Activated T-helper 1 cell treated with anti-CD3 and anti-CD28 coated beads, Interleukin-2, amount 50 U/mL, for 16 hours (primary cell): Measurements from ENCODE around the gene C4orf50.
"Not testable (repeated sequence)": the region's sequence is repeated elsewhere in the genome, so short reads cannot be mapped to it uniquely, and the experiment has no call there.

Experiments used
- DNase-seq, 2 donors: peaks; one replicate each; pipeline ENCODE4 v3.0.0-alpha.2; 2020; ENCODE audit warnings: low read depth in 1 of 2, low spot score in 1 of 2

The C4orf50 gene

DNA sequence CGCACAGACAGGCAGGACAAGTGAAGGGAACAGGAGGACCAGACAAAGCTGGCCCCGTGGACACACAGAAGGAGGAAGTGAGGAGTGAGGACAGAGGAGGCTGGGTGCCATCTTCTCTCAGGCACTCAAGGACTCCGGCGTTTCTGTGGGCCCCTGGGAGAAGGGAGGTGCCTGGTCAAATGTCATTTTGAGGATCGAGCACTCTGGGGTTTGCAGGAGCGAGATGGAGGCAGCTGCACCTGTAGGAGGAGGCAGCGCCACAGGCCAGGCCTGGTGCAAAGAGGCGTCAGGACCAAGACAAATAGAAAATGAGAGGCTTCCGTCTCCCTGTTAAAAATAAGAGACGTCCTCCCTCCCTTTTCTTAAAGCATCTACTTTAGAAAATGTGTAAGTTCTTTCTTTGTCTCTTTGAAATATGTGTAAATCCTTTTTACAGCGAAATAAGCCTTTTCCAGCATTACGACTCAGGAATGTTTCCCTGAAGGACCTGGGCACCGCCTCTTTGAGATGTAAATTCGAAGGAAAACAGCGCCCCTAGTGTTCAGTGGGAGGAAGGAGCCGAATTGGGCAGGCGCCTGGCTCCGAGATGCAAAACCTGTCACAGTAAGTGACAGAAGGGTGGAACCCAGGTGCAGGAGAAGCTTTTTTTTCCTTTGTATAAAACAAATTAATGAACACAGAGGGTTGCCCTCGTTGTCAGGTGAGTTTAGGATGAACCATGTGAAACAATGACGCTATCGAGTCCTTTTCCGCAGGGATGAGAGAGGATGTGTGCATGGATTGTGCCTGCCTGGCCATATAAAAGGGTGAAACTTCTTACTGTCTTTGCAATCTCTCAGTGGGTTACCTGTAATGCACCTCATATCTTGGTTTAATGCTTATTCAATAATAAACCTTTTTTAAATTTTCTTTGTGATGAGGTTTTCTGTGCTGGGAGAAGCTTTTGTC is 1.4 kb upstream of the C4orf50 start:
- DNase-seq, result no peak

DNA sequence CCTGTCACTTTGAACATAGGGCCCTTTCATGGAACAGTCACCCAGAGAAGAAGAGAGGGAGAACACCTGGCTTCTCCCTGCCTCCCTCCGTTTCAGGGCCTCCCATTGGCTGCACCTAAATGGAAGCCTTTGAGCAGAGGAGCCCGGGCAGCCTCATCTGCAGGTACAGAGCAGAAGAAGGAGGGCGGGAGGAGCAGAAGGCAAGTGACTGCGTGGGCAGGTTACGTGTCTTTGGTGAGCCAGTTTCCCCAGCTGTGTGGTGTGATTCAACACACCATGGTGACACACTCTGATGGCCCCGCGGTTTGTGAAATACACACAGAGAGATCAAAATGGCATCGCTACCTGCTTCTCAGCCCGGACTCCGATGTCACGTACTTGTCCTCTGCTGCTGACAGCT is 431 bp downstream of the C4orf50 start:
- DNase-seq, result no peak

DNA sequence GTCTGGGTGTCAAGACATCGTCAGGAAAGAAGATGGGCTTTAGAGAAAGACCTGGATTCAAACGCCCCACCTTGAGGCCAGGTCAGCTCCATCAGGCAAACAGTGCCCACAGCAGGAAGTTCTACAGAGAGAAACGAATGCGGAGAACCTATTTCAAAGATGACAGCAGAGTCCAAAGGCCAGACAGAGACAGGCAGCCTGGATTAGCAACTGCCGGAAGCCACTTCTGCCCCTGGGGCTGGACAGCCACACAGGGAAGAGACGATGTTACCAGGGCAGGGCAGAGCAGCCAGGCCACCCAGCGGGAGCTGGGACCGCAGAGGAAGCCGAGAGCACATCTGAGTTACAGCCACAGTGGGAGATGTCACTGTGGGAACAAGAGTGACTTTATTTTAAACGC is 1.2 kb downstream of the C4orf50 start:
- DNase-seq, result no peak

DNA sequence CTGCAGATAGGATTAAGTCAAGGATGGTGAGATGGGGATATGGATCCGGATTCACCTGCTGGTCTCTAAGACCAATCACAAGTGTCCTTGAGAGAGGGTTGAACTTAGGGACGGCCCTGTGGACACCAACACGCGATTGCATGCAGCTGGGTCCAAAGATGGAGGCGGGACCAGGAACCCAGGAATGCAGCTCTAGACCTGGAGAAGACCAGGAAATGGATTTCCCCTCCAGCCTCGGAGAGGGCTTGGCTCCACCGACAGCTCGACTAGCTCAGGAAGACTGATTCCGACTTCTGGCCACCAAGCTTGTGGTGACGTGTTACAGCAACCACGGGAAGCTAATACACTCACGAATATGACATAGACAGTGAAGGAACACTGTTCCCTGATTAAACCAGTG is 4.7 kb downstream of the C4orf50 start:
- DNase-seq, result no peak

DNA sequence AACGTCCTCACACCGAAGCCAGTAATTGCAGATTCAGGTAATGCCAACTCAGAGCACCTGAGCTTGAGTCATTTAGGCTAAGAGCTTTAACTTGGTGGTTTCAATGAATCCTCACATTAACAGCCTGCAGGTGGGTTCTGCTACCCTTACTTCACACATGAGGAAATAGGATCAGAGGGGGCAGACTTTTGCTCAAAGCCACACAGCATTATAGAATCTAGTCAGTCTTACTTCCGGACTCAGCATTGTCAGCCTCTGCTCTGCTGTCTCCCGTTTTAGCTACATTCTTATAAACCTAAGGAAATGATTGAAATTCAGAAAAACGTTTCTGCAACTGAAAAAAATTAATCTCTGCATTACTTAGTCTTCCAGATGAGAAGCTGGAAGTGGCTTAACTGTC is 6.0 kb downstream of the C4orf50 start:
- DNase-seq, result no peak

DNA sequence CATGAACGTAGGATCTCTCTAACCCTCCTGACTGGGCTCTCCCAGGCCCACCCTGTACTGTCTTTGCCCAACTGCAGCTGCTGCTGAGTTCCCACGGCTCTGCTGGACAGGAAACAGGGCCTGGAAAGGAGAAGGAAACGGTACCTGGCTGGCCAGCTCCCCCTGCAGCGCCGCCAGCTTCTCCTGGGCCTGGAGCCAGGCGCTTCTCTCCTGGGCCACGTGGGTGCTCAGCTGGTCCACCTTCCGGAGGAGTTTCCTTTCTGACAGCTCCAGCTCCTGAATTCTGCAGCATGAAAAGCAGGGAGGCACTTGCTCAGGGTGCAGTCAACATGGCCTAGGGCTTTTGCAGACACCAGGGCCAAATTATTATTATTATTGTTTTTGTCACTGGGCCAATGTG is 6.5 kb downstream of the C4orf50 start:
- DNase-seq, result no peak

DNA sequence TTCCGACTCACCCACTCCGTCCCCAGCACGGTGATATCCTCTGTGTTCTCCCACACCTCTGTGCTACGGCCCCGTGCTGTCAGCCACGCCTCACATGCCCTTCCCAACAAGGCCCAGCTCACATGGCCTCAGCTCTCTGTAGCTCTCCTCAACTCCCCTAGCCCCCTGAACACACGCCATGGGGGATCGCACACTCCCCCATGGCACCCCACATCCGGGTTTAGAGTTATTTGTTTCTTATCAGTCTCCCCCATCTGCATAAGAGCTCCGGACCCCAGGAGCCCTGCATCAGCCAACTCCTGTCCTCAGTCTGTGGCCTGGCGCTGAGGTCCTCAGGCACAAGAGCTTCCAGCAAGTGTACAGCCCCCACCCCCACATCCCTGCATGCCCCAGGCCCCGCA is 7.0 kb downstream of the C4orf50 start:
- DNase-seq, result no peak

DNA sequence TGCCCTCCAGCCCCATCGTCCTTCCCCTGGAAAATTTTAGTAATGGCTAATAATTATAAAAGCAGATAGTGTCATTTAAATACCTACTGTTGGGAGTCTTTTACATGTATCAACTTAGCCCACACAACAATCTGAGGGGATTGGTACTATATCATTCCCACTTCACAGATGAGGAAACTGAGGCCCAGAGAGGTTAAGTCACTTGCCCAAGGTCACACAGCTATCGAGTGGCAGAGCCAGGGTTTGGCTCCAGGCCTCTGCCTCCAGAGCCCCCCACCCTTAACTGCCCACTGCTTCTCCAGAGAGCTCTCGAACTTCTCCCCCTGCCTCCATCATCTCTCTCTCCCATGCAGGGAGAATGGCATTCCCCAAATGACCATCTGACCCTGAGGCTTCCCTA is 7.4 kb downstream of the C4orf50 start:
- DNase-seq, result no peak

DNA sequence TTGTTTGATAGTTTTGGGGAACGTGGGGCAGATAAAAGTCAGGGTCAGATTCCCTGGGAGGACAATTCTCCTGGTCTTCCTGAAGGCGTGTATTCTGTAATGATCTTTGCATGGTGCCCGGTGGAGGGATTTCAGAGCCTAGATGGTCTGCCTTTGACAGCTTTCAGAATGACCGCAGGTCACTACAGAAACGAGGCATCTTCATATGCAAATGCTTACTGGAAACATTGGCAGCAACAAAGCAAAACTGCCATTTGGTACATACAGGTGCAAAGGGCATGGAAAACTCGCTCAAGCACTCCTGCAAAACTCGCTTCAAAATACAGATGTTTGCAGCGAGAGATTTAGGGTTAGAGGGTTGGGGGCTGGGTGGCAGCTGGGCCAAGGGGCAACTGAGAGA is 8.8 kb downstream of the C4orf50 start:
- DNase-seq, result no peak

DNA sequence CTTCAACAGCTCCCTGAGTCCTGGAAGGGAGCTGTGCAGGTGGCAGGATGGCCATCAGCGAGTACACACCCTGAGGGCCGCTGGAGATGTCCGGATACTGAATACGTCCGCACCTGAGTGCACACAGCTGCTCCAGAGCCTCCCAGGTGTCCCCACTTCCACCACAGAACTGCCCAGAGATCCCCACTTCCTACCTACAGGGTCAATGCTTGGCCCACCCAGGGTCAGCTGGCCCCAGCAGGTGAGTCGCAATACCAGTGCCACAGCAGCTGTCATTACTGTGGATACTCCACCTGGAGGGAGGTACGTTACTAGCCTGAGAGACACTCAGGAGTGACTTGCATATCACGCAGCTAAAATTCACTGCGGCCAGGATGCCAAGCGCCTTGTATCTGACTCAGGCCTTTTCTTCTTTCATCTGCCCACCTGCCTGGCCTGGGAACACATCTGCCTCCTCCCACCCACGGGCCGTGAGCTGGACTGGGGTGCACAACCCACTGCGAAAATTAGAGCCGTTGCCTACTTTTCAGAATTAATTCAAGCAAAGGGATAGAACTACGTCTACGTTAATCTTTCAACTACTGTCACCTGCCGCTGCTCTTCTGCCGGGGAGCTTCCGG is 9.4 kb downstream of the C4orf50 start:
- DNase-seq, result no peak

DNA sequence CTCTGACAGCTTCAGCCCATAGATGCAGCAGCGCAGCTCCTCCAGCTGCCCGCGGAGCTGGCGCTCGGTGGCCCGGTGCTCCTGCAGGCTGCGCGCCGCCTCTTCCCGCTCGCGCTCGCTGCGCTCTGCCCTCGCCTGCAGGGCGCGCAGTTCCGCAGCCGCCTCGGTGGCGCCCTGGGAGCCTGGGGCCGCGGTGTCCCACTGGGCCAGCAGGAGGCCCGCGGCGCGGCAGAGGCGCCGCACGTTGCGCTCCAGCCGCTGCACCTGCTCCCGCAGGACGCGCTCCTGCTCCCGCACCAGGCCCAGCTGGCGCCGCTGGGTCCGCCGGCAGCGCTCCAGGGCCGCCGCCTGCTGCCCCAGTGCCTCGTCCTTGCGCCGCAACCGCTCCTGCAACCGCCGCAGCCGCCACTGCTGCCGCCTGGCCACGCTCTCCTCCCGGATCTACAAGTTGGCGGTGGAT is 10.1 kb downstream of the C4orf50 start:
- no peak for DNase-seq

DNA sequence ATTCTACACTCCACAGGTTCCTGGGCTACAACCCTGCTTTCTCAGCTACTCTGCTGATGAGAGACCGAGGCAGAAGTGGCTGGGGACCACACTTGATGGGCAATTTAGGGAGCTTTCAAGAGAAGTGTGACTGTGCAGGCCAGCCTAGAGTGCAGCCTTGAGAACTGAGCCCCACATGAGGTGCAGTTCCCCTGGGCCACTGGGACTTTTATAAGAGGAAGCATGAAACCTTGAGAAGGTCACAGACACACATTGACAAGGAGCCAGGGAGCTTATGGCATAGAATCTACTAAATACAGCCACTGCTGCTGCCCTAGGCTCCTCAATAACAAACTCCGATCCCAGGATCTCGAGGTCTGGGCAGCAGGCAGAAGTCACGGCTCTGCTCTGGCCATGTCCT is 13.1 kb downstream of the C4orf50 start:
- no peak for DNase-seq

DNA sequence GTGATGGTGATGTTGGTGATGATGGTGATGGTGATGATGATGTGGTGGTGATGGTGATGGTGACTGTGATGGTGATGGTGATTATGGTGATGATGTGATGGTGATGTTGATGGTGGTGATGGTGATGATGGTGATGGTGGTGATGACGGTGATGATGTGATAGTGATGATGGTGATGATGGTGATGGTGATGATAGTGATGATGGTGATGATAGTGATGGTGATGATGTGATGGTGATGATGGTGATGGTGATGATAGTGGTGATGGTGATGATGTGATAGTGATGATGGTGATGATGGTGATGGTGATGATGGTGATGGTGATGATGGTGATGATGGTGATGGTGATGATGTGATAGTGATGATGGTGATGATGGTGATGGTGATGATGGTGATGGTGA is 14.7 kb downstream of the C4orf50 start:
- DNase-seq, result not testable (repeated sequence)

DNA sequence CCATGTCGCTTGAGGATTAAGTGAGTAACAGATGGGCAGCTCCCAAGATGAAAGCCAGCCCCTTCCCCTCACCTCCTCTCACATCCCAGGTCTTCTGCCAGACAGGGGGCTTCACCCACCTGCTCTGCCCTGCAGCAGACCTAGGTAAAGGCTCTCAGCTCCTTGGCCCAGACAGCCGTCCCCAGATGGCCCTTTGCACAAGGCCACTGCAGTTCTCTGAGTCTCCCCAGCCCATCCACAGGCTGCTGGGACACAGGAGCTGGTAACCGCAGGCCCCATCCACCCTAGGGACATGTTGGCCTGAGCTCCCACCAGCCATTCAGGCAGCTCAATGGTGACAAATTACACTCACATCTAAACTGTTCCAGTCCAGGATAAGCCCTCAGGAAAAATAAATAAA is 15.3 kb downstream of the C4orf50 start:
- DNase-seq, result no peak

DNA sequence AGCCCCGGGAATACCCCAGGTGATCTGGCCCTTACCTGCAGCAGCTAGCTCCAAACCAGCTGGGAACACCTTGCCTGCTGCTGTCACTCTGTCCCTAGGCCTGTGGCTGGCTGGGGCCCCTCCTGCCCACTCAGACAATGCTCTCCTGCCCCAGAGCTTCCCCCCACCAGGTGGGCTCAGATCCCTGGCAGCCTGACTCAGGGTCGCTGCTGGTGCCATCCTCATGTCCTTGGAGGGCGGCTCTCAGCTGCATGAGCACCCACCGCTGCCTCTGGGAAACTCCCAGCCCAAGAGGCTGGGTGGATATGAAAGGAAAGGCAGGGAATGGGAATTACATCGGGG is 15.8 kb downstream of the C4orf50 start:
- DNase-seq, result no peak

DNA sequence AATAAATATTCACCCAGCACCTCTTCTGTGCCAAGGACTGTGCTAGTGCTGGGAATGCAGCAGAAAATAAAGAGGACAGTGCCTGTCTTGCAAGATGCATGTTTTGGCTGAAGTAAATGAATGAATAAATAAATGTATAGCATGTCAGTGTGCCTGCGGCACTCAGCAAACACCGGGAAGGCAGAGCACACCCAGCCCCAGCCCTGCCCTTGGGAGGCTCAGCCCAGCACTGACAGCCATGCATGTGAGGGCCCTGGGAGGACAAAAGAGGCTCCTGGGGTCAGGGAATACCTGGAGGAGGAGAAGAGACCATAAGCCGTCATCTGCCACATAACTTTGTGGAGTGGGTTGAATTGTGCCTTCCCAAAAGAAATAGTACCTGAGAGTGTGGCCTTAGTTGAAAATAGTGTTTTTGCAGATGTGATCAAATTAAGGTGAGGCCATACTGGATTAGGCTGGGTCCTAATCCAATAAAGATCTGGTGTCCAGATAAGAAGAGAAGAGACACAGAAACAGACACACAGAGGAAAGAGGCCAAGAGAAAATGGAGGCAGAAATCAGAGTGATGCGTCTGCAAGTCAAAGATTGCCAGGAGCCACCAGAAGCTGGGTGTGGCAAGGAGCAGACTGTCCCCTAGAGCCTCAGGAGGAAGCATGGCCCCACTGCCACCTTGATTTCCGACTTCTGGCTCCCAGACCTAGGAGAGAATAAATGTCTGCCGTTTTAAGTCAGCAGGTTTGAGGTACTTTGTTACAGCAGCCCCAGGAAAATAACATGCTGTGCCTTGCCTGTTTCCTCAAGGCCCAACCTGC is 16.3 kb downstream of the C4orf50 start:
- no peak for DNase-seq

DNA sequence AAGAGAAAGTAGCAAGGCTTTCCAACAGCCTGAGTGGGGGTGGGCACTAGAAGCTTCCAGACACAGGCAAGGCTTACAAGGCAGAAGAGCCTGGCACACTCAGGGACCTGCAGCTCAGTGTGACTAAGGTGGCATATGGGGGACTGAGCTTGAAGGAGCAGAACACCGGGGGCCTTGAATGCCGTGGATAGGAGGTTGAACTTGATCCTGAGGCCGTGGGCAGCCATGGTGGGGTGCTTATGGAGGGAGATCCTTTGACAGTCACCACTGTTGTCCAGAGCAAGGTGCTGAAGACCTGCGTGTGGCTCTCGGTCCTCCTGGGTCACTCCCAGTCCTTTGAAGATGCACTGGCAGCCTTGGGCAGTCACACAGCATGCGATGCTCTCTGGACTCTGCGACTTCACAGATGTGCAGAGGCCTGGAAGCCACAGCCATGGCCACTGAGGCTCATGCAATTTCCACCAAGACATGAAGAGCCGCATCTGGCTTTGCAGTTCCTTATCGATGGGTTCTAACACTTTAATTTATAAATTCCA is 18.3 kb downstream of the C4orf50 start:
- DNase-seq, result no peak

DNA sequence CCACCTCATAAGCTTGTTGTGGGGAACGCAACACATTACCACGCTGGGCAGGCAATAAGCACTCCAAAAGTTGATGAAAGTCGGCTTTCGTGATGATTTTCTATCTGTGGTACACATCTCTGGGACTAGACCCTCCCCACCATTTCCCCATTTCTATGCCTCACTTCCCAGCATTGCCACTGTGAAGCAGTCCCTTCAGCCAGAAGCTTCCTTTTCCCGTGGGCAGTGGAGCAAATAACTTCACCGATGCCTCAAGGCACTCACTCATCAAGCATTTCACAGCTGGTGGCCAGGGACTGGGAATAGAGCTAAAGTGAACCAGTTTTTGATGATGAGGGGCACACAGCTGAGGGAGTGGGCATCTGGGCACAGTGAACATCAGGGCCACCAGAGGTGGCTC is 18.9 kb downstream of the C4orf50 start:
- DNase-seq, result no peak

DNA sequence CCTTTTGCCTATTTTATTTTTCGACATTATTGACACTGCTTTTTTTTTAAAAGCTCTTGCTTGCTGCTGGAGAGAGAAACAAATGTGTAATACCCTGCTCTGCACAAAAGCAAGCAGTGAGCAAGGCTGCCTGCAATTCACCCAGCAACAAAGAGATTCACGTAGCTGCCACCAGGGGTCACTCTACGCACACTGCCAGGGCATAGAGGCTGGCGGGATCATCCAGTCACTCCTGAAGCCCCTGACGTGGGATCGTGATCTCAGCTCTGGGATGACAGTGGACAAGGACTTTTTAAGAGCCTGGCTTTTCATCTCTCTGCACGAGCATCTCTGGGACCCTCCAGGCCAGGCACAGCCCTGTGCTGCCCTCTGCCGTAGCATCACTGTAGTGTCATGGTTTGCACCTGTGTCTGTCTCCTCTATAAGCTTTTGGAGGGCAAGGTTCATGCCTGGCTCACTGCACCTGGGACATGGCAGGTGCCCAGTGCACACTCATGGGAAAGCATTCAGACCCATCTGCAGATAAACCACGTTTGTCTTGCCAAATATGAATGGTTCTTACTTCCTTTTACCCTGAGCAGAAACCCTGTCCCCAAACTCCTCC is 19.8 kb downstream of the C4orf50 start:
- DNase-seq, result no peak

DNA sequence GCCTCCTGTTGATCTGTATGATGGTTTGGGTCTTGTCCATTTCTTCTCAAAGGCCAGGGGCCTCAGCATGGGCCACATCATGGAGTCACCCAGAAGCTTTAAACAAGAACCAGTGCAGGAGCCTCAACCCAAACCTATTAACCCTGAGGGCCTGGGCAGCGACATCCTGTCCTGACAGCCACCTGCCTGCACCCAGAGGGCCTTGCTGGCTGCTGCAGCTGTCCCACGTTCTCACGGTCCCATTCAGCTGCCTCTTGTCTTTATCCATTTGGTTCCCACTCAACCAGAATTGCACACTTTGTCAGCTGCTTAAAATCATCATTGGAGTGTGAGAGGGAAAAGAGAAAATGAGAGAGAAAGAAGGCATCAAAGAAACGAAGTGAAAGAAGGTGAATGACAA is 21.6 kb downstream of the C4orf50 start:
- DNase-seq, result no peak

DNA sequence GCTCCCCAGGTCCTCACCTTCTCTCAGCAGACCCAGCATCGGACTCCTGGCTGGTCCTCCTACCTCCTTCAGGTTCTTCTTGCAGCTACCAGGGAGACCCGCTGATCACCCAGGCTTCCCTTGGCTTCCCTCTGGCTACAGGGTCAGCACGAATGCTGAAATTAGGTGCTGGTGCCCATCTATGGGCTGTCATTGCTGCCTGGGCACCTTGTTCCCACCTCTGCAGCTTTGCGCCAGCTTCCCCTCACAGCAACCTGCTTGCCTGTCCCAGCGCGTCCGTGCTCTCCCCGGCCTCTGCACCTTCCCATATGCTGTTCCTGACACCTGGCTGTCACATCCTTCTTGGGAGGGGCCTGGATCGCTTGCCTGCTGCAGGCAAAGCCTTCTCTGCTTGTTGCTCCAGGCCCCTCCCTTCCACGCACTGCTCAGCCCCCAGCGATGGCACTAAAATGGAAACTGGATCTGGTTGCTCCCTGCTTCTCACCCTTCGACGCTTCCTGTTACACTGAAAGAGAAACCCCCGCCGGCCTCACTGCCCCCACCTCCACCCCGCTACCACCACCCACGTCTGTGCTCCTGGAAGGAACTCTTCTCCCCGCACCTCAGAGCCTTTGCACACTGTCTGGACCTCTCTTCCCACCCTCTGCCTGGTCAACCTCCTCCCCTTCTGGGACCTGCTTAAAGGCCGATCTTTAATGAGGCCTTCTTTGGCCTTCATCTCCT is 22.2 kb downstream of the C4orf50 start:
- no peak for DNase-seq
